Endothelial cell of umbilical vein (primary cell): ENCODE measurements around the gene OR51V1. TPM values are rescaled to one million over a fixed set of nuclear protein-coding genes. Genes with fewer than 3 reads are reported as not detected.

Experiments used
- BruUV-seq: library from RNA; stranded (reverse); fragments of 400-500 nt; replicated peaks from 2 replicates; lab custom pipeline; 2021; lab: Mats Ljungman, UMichigan
- CTCF ChIA-PET: fragments of 300-600, 350-600 bp; sonication (Branson Sonifier 250); formaldehyde crosslinking; loops from one replicate; lab custom pipeline; 2021; ENCODE audit warnings: antibody characterized with exemption, inconsistent platforms; lab: Charles Lee
- POLR2A ChIA-PET: fragments of 300-600, 350-600 bp; sonication (Branson Sonifier 250); formaldehyde crosslinking; loops from one replicate; lab custom pipeline; 2021; ENCODE audit warnings: antibody characterized with exemption, inconsistent platforms; lab: Charles Lee
- DNase-seq: peaks from one replicate; pipeline ENCODE4 v3.0.0-alpha.2; 2011; ENCODE audit warnings: low read depth, low spot score
- FAIRE-seq: peaks from 2 replicates; lab custom pipeline; 2011; peaks lifted over from hg19 to GRCh38; lab: Jason Lieb, UNC
- H2AFZ ChIP-seq: 2 replicates; pipeline ENCODE4 v1.6.0; 2012; ENCODE audit warnings: low read depth, low read length, control low read depth, inconsistent platforms
- H3K27ac ChIP-seq: 2 replicates; pipeline ENCODE4 v1.5.1; 2011; ENCODE audit warnings: low read depth, mild to moderate bottlenecking, control low read depth, low read length, moderate library complexity; ENCODE audit not compliant: insufficient read depth
- H3K27me3 ChIP-seq, 2 experiments: 2 replicates each; pipeline versions ENCODE4 v1.6.0 to v1.6.1; 2011; ENCODE audit warnings: low read length in 2 of 2, mixed read lengths in 1 of 2; ENCODE audit not compliant: control insufficient read depth in 2 of 2, insufficient read depth in 2 of 2
- H3K36me3 ChIP-seq, 2 experiments: 2 replicates in 1 of 2; 3 replicates in 1 of 2; pipeline ENCODE4 v1.5.1; 2011; ENCODE audit warnings: low read length in 2 of 2, mild to moderate bottlenecking in 1 of 2, moderate library complexity in 1 of 2; ENCODE audit not compliant: control insufficient read depth in 2 of 2, insufficient read depth in 2 of 2; ENCODE audit errors: extremely low read depth in 1 of 2
- H3K4me1 ChIP-seq: 3 replicates; pipeline ENCODE4 v1.5.1; 2011; ENCODE audit warnings: mild to moderate bottlenecking, low read length; ENCODE audit not compliant: control insufficient read depth, insufficient read depth; ENCODE audit errors: extremely low read depth
- H3K4me2 ChIP-seq: 2 replicates; pipeline ENCODE4 v1.6.1; 2011; ENCODE audit warnings: low read length, control low read depth, mixed read lengths; ENCODE audit not compliant: insufficient read depth
- H3K4me3 ChIP-seq, 3 experiments: fragments of 200-600 bp in 1 of 3; sonication (generic), shearing (Covaris generic) in 1 of 3; replicated peaks in 1 of 3; 2 replicates each; pipeline ENCODE4 v1.5.1; 2011 to 2016; ENCODE audit warnings: control low read depth in 3 of 3, low read length in 3 of 3, mild to moderate bottlenecking in 2 of 3, inconsistent platforms in 1 of 3, low read depth in 1 of 3, moderate library complexity in 1 of 3; ENCODE audit not compliant: insufficient read depth in 1 of 3
- H3K79me2 ChIP-seq: 2 replicates; pipeline ENCODE4 v1.6.0; 2012; ENCODE audit warnings: low read length, inconsistent platforms; ENCODE audit not compliant: control insufficient read depth, insufficient read depth
- H3K9ac ChIP-seq: replicated peaks from 2 replicates; pipeline ENCODE3; 2011; ENCODE audit warnings: low read length, control low read depth; ENCODE audit not compliant: insufficient read depth; ENCODE audit errors: extremely low read depth
- H3K9me1 ChIP-seq: replicated peaks from 3 replicates; pipeline ENCODE4 v1.6.0; 2011; ENCODE audit warnings: mild to moderate bottlenecking, low read length; ENCODE audit not compliant: control insufficient read depth, insufficient read depth; ENCODE audit errors: extremely low read depth
- H3K9me3 ChIP-seq: replicated peaks from 2 replicates; pipeline ENCODE4 v1.5.1; 2012; ENCODE audit warnings: low read length, inconsistent platforms; ENCODE audit not compliant: control insufficient read depth, insufficient read depth
- H4K20me1 ChIP-seq: replicated peaks from 2 replicates; pipeline ENCODE3; 2011; ENCODE audit warnings: mild to moderate bottlenecking, low read length; ENCODE audit not compliant: control insufficient read depth, insufficient read depth; ENCODE audit errors: extremely low read depth
- EZH2 ChIP-seq: IDR thresholded peaks from 2 replicates; pipeline ENCODE4 v1.6.1; 2012; ENCODE audit warnings: borderline replicate concordance, low read depth, mild to moderate bottlenecking, moderate library complexity, low read length, inconsistent platforms; ENCODE audit not compliant: severe bottlenecking
- FOS ChIP-seq: IDR thresholded peaks from 2 replicates; pipeline ENCODE4 v1.6.1; 2011; ENCODE audit warnings: mild to moderate bottlenecking, low read length, moderate library complexity, borderline replicate concordance; ENCODE audit not compliant: insufficient read depth
- GATA2 ChIP-seq: IDR thresholded peaks from 2 replicates; pipeline ENCODE4 v1.7.0; 2011; ENCODE audit warnings: low read depth, mild to moderate bottlenecking, moderate library complexity, mixed read lengths, low read length; ENCODE audit not compliant: insufficient read length, insufficient read depth
- JUN ChIP-seq: IDR thresholded peaks from 2 replicates; pipeline ENCODE4 v1.6.1; 2011; ENCODE audit warnings: borderline replicate concordance, low read depth; ENCODE audit not compliant: insufficient read length, insufficient read depth
- MYC ChIP-seq: IDR thresholded peaks from one replicate; pipeline ENCODE4 v1.6.1; 2011; ENCODE audit warnings: mild to moderate bottlenecking, low read depth, low read length
- POLR2A ChIP-seq: IDR thresholded peaks from 2 replicates; pipeline ENCODE4 v1.6.1; 2012; ENCODE audit warnings: low read depth, mild to moderate bottlenecking, control low read depth, low read length
- POLR2AphosphoS5 ChIP-seq: IDR thresholded peaks from 2 replicates; pipeline ENCODE4 v1.6.1; 2012; ENCODE audit warnings: low read depth, mild to moderate bottlenecking, control low read depth, low read length, moderate library complexity; ENCODE audit not compliant: insufficient read depth
- dilution Hi-C: fragments of 300-500 bp; cut with MboI; formaldehyde crosslinking; loops from one replicate; pipeline ENCODE4 v1.15.0; 2019; ENCODE audit warnings: low sequenced_read_pairs; ENCODE audit not compliant: extremely low pct_ligation_motif_present
- intact Hi-C: fragments of 100-400 bp; cut with micrococcal nuclease; formaldehyde crosslinking; loops from one replicate; pipeline ENCODE4 v1.10.0; 2022
- polyA plus RNA-seq, 4 experiments: library from polyadenylated mRNA; depleted of rRNA in 3 of 4; stranded (reverse) in 3 of 4; unstranded in 1 of 4; fragments of >200 nt; gene quantifications; 2 replicates each; pipeline versions ENCODE4 v1.2.1 to v1.2.3, GENCODE V29; 2011 to 2012; ENCODE audit warnings: missing spikeins in 1 of 4
- total RNA-seq: library from RNA; stranded (reverse); gene quantifications from 2 replicates; pipeline ENCODE4 v1.2.3, GENCODE V29; 2021
- TF ChIP-seq, protein P1 (sequence below), 2 donors: IDR thresholded peaks; 1 replicate in 1 of 2; 2 replicates in 1 of 2; pipeline ENCODE4 v1.5.1; 2011; ENCODE audit warnings: low read length in 2 of 2, mild to moderate bottlenecking in 2 of 2, moderate library complexity in 2 of 2, control low read depth in 1 of 2, inconsistent platforms in 1 of 2, low read depth in 1 of 2; ENCODE audit not compliant: insufficient read depth in 1 of 2; ENCODE audit errors: extremely low read depth in 1 of 2
- TF ChIP-seq, protein P2 (sequence below): IDR thresholded peaks from 2 replicates; pipeline ENCODE4 v1.6.1; 2011; ENCODE audit not compliant: insufficient read depth, insufficient read length

OR51V1 gene
- total and polyA plus RNA-seq, 2 donors (not counting 3 experiments of a cell fraction or from before 2014, with no cell fraction given), result not detected

DNA sequence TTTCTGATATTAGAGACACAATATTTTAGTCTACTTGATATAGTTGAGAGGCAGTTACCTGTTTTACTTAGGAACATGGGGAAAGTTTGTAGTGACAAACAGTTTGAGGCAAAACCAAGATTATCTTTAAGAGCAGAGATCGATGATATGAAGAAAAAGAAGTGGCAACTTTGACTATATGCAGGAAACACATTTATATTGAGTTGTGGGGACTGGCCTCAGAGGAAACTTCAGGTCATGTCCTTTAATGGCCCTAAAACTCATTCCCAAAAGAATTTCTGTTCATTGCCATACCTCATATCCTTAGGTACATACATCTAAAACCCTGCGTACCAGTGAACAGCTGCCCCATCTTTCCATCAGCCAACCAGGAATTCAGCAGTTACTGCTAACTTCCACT, 44.7 kb upstream of the OR51V1 start:
- Histone ChIP-seq H3K36me3 (no peaks in the 10 kb centered on the region), H3K4me3 (no peak overlapping the region), H3K4me2 (no peak overlapping the region), H2AFZ (no peak overlapping the region), H3K27ac (no peak overlapping the region), H3K79me2 (no peaks in the 10 kb centered on the region), H3K4me1 (no peaks in the 10 kb centered on the region), H3K9me3 (no peaks in the 10 kb centered on the region), H3K27me3 (no peaks in the 10 kb centered on the region), H3K9me1 (no peaks in the 10 kb centered on the region), H4K20me1 (no peaks in the 10 kb centered on the region), H3K9ac (no peak overlapping the region)
- dilution Hi-C loops (no loop called here), intact Hi-C loops (no loop called here)
- TF ChIP-seq, protein P1, sequence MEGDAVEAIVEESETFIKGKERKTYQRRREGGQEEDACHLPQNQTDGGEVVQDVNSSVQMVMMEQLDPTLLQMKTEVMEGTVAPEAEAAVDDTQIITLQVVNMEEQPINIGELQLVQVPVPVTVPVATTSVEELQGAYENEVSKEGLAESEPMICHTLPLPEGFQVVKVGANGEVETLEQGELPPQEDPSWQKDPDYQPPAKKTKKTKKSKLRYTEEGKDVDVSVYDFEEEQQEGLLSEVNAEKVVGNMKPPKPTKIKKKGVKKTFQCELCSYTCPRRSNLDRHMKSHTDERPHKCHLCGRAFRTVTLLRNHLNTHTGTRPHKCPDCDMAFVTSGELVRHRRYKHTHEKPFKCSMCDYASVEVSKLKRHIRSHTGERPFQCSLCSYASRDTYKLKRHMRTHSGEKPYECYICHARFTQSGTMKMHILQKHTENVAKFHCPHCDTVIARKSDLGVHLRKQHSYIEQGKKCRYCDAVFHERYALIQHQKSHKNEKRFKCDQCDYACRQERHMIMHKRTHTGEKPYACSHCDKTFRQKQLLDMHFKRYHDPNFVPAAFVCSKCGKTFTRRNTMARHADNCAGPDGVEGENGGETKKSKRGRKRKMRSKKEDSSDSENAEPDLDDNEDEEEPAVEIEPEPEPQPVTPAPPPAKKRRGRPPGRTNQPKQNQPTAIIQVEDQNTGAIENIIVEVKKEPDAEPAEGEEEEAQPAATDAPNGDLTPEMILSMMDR (IDR thresholded peaks at IDR 0.05; ENCODE audit: extremely low read depth in 1 of 2, insufficient read depth in 1 of 2, low read depth in 1 of 2, low read length in 2 of 2), result no peak
- POLR2A ChIA-PET, result no interaction called here
- no peak for FAIRE-seq
- CTCF ChIA-PET, result no interaction called here
- DNase-seq, result no peak
- no TSS peak for BruUV-seq

DNA sequence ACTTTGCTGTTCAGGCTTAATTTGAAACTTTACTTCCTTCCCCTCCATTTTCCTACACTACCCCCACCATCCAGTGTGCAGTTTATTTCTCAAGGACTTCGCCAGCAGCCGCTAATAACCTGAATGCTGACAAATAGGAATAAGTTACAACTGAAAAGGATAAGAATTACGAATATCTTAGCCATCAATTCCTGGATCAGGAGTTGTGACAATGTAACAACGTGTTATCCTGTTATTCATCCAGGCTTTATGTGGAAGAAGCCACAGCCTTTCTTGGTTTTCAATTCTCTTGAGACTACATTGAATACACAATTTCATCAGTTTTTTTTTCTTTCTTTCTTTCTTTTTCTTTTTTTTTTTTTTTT, 43.3 kb upstream of the OR51V1 start:
- POLR2A ChIA-PET, result no interaction called here
- H2AFZ ChIP-seq, result no peak overlapping the region
- intact Hi-C loops (no loop called here), dilution Hi-C loops (no loop called here)
- no peak overlapping the region for H3K4me2 ChIP-seq
- no peak overlapping the region for H3K4me3 ChIP-seq
- no peaks in the 10 kb centered on the region for H3K27me3 ChIP-seq
- CTCF ChIA-PET, result no interaction called here
- FAIRE-seq, result no peak
- H3K27ac ChIP-seq, result no peak overlapping the region
- no peaks in the 10 kb centered on the region for H3K4me1 ChIP-seq
- H3K9me1 ChIP-seq, result no peaks in the 10 kb centered on the region
- no peaks in the 10 kb centered on the region for H3K79me2 ChIP-seq
- TF ChIP-seq MYC (no peak), EZH2 (no peak), POLR2AphosphoS5 (no peak), FOS (no peak), POLR2A (no peak), GATA2 (no peak), JUN (no peak)
- TF ChIP-seq, protein P1 (IDR thresholded peaks at IDR 0.05; ENCODE audit: extremely low read depth in 1 of 2, insufficient read depth in 1 of 2, low read depth in 1 of 2, low read length in 2 of 2), result no peak
- TF ChIP-seq, protein P2, sequence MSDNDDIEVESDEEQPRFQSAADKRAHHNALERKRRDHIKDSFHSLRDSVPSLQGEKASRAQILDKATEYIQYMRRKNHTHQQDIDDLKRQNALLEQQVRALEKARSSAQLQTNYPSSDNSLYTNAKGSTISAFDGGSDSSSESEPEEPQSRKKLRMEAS, result no peak
- DNase-seq, result no peak
- H3K36me3 ChIP-seq, result no peaks in the 10 kb centered on the region
- H4K20me1 ChIP-seq, result no peaks in the 10 kb centered on the region
- H3K9ac ChIP-seq, result no peak overlapping the region
- no TSS peak for BruUV-seq
- no peaks in the 10 kb centered on the region for H3K9me3 ChIP-seq
